Tibial artery (tissue), 4 donors: ENCODE data around the gene ANKIB1.

Experiments used
- DNase-seq, 2 donors: peaks; one replicate each; pipeline ENCODE4 v3.0.0-alpha.2; 2019
- H3K27ac ChIP-seq, 2 donors: fragments of 200-600 bp; sonication (generic) in 1 of 2; 1 replicate in 1 of 2; 2 replicates in 1 of 2; pipeline ENCODE4 v1.5.1; 2018 to 2019; ENCODE audit warnings: mild to moderate bottlenecking in 1 of 2
- H3K27me3 ChIP-seq, 2 donors: fragments of 200-600 bp; sonication (generic) in 1 of 2; one replicate each; pipeline versions ENCODE4 v1.5.1 to v1.6.0; 2016 to 2019
- H3K36me3 ChIP-seq, 3 donors: fragments of 200-600 bp; sonication (generic) in 2 of 3; one replicate each; pipeline ENCODE4 v1.5.1; 2016 to 2019; ENCODE audit warnings: mild to moderate bottlenecking in 2 of 3
- H3K4me1 ChIP-seq, 4 donors: fragments of 200-600 bp; sonication (generic) in 2 of 4; 1 replicate in 3 of 4; 2 replicates in 1 of 4; pipeline ENCODE4 v1.5.1; 2016 to 2019
- H3K4me3 ChIP-seq, 2 donors: fragments of 200-600 bp; sonication (generic) in 1 of 2; 1 replicate in 1 of 2; 2 replicates in 1 of 2; pipeline ENCODE4 v1.5.1; 2018 to 2019; ENCODE audit warnings: mild to moderate bottlenecking in 2 of 2
- H3K9me3 ChIP-seq, 3 donors: fragments of 200-600 bp; sonication (generic) in 1 of 3; one replicate each; pipeline ENCODE4 v1.5.1; 2016 to 2019
- intact Hi-C: fragments of 100-400 bp; cut with DNase I; formaldehyde crosslinking; loops from one replicate; pipeline ENCODE4 v1.15.0; 2023; ENCODE audit warnings: low total_unique reads
- TF ChIP-seq, protein P1 (sequence below), 2 experiments: fragments of 200-600 bp in 1 of 2; fragments of 450-650 bp in 1 of 2; IDR thresholded peaks; one replicate each; pipeline ENCODE4 v1.5.1; 2017 to 2019; ENCODE audit warnings: antibody characterized with exemption in 2 of 2, mild to moderate bottlenecking in 1 of 2, moderate library complexity in 1 of 2

The ANKIB1 gene

GRCh38 chr7:92447345-92448204 is 201.8 kb downstream of the ANKIB1 start, which contains the start of gene GATAD1:
Gene GATAD1 (plus strand): TSS chr7:92447482. CDS start chr7:92447730, 248 bp downstream.
- Histone ChIP-seq H3K9me3 (no peaks in the 10 kb centered on the region), H3K4me3 (peak within 1 kb of the TSS; percentile 87 to 98), H3K27ac (peak within 1 kb of the TSS; percentile 93 to 96), H3K27me3 (no peaks in the 10 kb centered on the region), H3K36me3 (peaks cover 21 to 28% (median 26%) of the 10 kb centered on the region in 3 donors), H3K4me1 (peaks cover 0 to 11% (median 3%) of the 10 kb centered on the region in 4 donors)
- intact Hi-C loops, result loop anchor here (5.0 kb wide), 1 partner anchor 200 kb away; the partner anchor contains the start of genes ANKIB1 and KRIT1
- TF ChIP-seq, protein P1, sequence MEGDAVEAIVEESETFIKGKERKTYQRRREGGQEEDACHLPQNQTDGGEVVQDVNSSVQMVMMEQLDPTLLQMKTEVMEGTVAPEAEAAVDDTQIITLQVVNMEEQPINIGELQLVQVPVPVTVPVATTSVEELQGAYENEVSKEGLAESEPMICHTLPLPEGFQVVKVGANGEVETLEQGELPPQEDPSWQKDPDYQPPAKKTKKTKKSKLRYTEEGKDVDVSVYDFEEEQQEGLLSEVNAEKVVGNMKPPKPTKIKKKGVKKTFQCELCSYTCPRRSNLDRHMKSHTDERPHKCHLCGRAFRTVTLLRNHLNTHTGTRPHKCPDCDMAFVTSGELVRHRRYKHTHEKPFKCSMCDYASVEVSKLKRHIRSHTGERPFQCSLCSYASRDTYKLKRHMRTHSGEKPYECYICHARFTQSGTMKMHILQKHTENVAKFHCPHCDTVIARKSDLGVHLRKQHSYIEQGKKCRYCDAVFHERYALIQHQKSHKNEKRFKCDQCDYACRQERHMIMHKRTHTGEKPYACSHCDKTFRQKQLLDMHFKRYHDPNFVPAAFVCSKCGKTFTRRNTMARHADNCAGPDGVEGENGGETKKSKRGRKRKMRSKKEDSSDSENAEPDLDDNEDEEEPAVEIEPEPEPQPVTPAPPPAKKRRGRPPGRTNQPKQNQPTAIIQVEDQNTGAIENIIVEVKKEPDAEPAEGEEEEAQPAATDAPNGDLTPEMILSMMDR (IDR thresholded peaks at IDR 0.05), result peak in 1 of 2 experiments; percentile 88
- DNase-seq, result peak; percentile 86 to 95

DNA sequence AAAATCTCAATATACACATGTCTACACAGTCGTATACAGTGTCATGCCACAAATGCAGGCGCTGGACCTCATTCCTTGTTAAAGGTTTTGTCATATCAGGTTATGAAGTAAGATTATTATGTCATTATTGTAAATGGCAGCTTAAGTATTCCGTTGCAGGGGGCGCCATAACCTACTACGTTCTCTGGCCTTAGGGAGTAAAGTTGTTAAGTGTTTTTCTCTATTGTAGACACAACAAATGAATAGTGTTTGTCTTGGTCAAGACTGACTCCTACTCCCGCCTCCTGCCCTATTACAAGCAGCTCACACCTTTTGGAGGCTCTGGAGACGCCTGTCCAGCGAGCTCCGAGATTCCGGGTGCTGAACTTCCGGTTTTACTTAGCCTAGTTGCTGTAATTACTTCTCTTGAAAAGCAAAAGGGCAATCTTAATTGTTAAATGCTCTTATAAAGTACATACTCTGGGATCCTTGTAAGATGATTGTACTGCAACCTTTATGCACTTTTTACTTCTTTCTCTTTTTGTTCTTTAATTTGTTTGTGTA is 202.5 kb downstream of the ANKIB1 start:
- intact Hi-C loops, result loop anchor here (5.0 kb wide), 1 partner anchor 201 kb away; the partner anchor contains the start of genes ANKIB1 and KRIT1
- Histone ChIP-seq H3K27me3 (no peaks in the 10 kb centered on the region), H3K36me3 (peaks cover 24 to 35% (median 33%) of the 10 kb centered on the region in 3 donors), H3K27ac (peak overlapping the region; percentile 93 to 96), H3K4me1 (peaks cover 0 to 11% (median 3%) of the 10 kb centered on the region in 4 donors), H3K9me3 (no peaks in the 10 kb centered on the region), H3K4me3 (peak overlapping the region; percentile 87 to 98)
- TF ChIP-seq, protein P1 (IDR thresholded peaks at IDR 0.05), result peak in 1 of 2 experiments; percentile 31
- peak; percentile 61 to 72 for DNase-seq
